ENCODE data around the gene TMEM209. TPM values are rescaled to one million over a fixed set of nuclear protein-coding genes. Genes with fewer than 3 reads are reported as not detected.

TMEM209 gene
- total RNA-seq, 4 donors from 2014 or later = 3.5 to 11.3 (median 8.8) TPM

GRCh38 chr7:130135208-130136205, 69.7 kb downstream of the TMEM209 start:
- peaks cover 6 to 76% (median 14%) of the 10 kb centered on the region in 3 donors for H3K36me3 ChIP-seq
- no peak overlapping the region for H3K27ac ChIP-seq
- no peak overlapping the region for H3K4me3 ChIP-seq
- TF ChIP-seq POLR2A (IDR thresholded peaks at IDR 0.05) (no peak), CTCF (IDR thresholded peaks at IDR 0.05) (no peak)
- H3K27me3 ChIP-seq = no peaks in the 10 kb centered on the region
- H3K4me1 ChIP-seq = peaks cover 0 to 2% (median 0%) of the 10 kb centered on the region in 3 donors
- intact Hi-C loops (cut with DNase I) = no loop called here
- H3K9me3 ChIP-seq = no peaks in the 10 kb centered on the region
- DNase-seq = no peak
- WGBS, 2 donors = 89 to 96% methylated on average over 9 to 10 of the region's 10 CpGs

GRCh38 chr7:130134726-130135125, 70.5 kb downstream of the TMEM209 start:
- H3K36me3 ChIP-seq = peaks cover 9 to 84% (median 15%) of the 10 kb centered on the region in 3 donors
- WGBS, 2 donors = 93 to 98% methylated on average over 6 to 7 of the region's 7 CpGs
- no peak overlapping the region for H3K27ac ChIP-seq
- TF ChIP-seq CTCF (IDR thresholded peaks at IDR 0.05) (no peak), POLR2A (IDR thresholded peaks at IDR 0.05) (no peak)
- no peaks in the 10 kb centered on the region for H3K9me3 ChIP-seq
- DNase-seq = no peak
- no peak overlapping the region for H3K4me3 ChIP-seq
- no peaks in the 10 kb centered on the region for H3K27me3 ChIP-seq
- intact Hi-C loops (cut with DNase I) = no loop called here
- no peaks in the 10 kb centered on the region for H3K4me1 ChIP-seq

- Histone ChIP-seq H3K36me3 (peaks cover 9 to 89% (median 15%) of the 10 kb centered on the region in 3 donors), H3K27me3 (no peaks in the 10 kb centered on the region), H3K9me3 (no peaks in the 10 kb centered on the region), H3K4me3 (no peak overlapping the region), H3K27ac (no peak overlapping the region), H3K4me1 (no peaks in the 10 kb centered on the region)
- 93 to 96% methylated on average over 4 of the region's 4 CpGs for WGBS, 2 donors
- no peak for DNase-seq
- intact Hi-C loops (cut with DNase I) = no loop called here
- TF ChIP-seq CTCF (IDR thresholded peaks at IDR 0.05) (no peak), POLR2A (IDR thresholded peaks at IDR 0.05) (no peak)
These were observed 71.0 kb downstream of the TMEM209 start for GRCh38 chr7:130134106-130134636.

GRCh38 chr7:130133029-130133782, 72.0 kb downstream of the TMEM209 start:
- DNase-seq = no peak
- TF ChIP-seq POLR2A (IDR thresholded peaks at IDR 0.05) = no peak
- no peak for TF ChIP-seq CTCF (IDR thresholded peaks at IDR 0.05)
- Histone ChIP-seq H3K27me3 (no peaks in the 10 kb centered on the region), H3K9me3 (no peaks in the 10 kb centered on the region), H3K27ac (no peak overlapping the region), H3K4me1 (no peaks in the 10 kb centered on the region), H3K36me3 (peaks cover 9 to 97% (median 15%) of the 10 kb centered on the region in 3 donors), H3K4me3 (no peak overlapping the region)
- intact Hi-C loops (cut with DNase I) = no loop called here
- WGBS, 2 donors = 86 to 92% methylated on average over 7 of the region's 7 CpGs

Measured in esophagus squamous epithelium (tissue), 5 donors.